H1 (cell line): ENCODE data around the gene WFDC11.

Experiments used
- EZH2 ChIP-seq: fragments of 200-600 bp; sonication (generic); IDR thresholded peaks from 2 replicates; pipeline ENCODE4 v1.7.1; 2012; ENCODE audit warnings: low read depth, mild to moderate bottlenecking, moderate library complexity, low read length, inconsistent platforms; ENCODE audit not compliant: severe bottlenecking
- RAD21 ChIP-seq, 2 experiments: IDR thresholded peaks in 1 of 2; conservative IDR thresholded peaks in 1 of 2; 2 replicates each; pipeline ENCODE4 v1.6.1; 2011; ENCODE audit warnings: low read depth in 2 of 2, low read length in 2 of 2, improper control_type of control experiment in 1 of 2, inconsistent platforms in 1 of 2, mild to moderate bottlenecking in 1 of 2, moderate library complexity in 1 of 2
- SIN3A ChIP-seq, 2 experiments: IDR thresholded peaks in 1 of 2; conservative IDR thresholded peaks in 1 of 2; 2 replicates each; pipeline ENCODE4 v1.6.1; 2011 to 2012; ENCODE audit warnings: low read length in 2 of 2, improper control_type of control experiment in 1 of 2, low read depth in 1 of 2, mild to moderate bottlenecking in 1 of 2
- TAF7 ChIP-seq: optimal IDR thresholded peaks from 2 replicates; pipeline ENCODE3; 2011; ENCODE audit warnings: low read depth, mild to moderate bottlenecking, inconsistent platforms, low read length, moderate library complexity, borderline replicate concordance
- TF ChIP-seq, protein P1 (sequence below), 3 experiments: IDR thresholded peaks; 1 replicate in 2 of 3; 2 replicates in 1 of 3; pipeline versions ENCODE4 v1.5.1 to v1.6.1; 2011; ENCODE audit warnings: low read length in 3 of 3, mild to moderate bottlenecking in 3 of 3, inconsistent platforms in 2 of 3, low read depth in 1 of 3, moderate library complexity in 1 of 3; ENCODE audit not compliant: insufficient read depth in 1 of 3; ENCODE audit errors: control extremely low read depth in 1 of 3
- TF ChIP-seq, protein P2 (sequence below): IDR thresholded peaks from 2 replicates; pipeline ENCODE4 v1.6.1; 2012; ENCODE audit warnings: inconsistent platforms

DNA sequence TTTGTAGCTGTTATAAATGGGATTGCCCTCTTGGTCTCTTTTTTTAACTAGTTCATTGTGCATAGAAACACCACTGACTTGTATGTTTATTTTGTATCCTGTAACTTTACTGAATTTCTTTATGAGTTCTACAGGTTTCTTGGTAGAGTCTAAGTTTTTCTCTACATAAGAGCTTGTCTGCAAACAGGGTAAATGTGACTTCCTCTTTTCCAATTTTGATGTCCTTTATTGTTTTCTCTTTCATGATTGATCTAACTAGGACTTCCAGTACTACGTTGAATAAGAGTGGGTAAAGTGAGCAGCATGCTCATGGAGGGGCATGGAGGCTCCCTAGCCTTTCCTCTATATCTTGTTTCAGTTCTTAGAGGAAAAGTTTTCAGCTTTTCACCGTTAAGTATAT is 43.5 kb downstream of the WFDC11 start:
- TF ChIP-seq SIN3A (conservative IDR thresholded peaks at IDR 0.05 in 1 of 2, IDR thresholded peaks at IDR 0.05 in 1 of 2; ENCODE audit: low read depth in 1 of 2, low read length in 2 of 2) (no peak), TAF7 (no peak), EZH2 (no peak), RAD21 (IDR thresholded peaks at IDR 0.05 in 1 of 2, conservative IDR thresholded peaks at IDR 0.05 in 1 of 2; ENCODE audit: low read depth in 2 of 2, low read length in 2 of 2) (no peak)
- TF ChIP-seq, protein P1, sequence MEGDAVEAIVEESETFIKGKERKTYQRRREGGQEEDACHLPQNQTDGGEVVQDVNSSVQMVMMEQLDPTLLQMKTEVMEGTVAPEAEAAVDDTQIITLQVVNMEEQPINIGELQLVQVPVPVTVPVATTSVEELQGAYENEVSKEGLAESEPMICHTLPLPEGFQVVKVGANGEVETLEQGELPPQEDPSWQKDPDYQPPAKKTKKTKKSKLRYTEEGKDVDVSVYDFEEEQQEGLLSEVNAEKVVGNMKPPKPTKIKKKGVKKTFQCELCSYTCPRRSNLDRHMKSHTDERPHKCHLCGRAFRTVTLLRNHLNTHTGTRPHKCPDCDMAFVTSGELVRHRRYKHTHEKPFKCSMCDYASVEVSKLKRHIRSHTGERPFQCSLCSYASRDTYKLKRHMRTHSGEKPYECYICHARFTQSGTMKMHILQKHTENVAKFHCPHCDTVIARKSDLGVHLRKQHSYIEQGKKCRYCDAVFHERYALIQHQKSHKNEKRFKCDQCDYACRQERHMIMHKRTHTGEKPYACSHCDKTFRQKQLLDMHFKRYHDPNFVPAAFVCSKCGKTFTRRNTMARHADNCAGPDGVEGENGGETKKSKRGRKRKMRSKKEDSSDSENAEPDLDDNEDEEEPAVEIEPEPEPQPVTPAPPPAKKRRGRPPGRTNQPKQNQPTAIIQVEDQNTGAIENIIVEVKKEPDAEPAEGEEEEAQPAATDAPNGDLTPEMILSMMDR (IDR thresholded peaks at IDR 0.05; ENCODE audit: control extremely low read depth in 1 of 3, insufficient read depth in 1 of 3, low read depth in 1 of 3, low read length in 3 of 3) = no peak
- TF ChIP-seq, protein P2, sequence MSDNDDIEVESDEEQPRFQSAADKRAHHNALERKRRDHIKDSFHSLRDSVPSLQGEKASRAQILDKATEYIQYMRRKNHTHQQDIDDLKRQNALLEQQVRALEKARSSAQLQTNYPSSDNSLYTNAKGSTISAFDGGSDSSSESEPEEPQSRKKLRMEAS = no peak
